NCI-H1092 (cell line): Measurements from ENCODE around the gene LSM14B.

ENCODE experiments used
- DNase-seq: peaks from one replicate; lab custom pipeline; 2025; lab: John Stamatoyannopoulos, UW

The LSM14B gene

GRCh38 chr20:62163986-62164762 lies 41.9 kb downstream of the LSM14B start:
- DNase-seq = no peak

GRCh38 chr20:62164879-62165761 lies 42.8 kb downstream of the LSM14B start:
- DNase-seq = no peak

- DNase-seq = no peak
Observed at GRCh38 chr20:62165762-62166399, 43.6 kb downstream of the LSM14B start.

GRCh38 chr20:62167474-62167873 lies 45.2 kb downstream of the LSM14B start:
- DNase-seq = no peak

GRCh38 chr20:62168061-62168460 lies 45.8 kb downstream of the LSM14B start:
- no peak for DNase-seq

- no peak for DNase-seq
Observed at GRCh38 chr20:62168890-62169435, 46.7 kb downstream of the LSM14B start.

- DNase-seq = no peak
Observed at GRCh38 chr20:62170536-62170935, 48.3 kb downstream of the LSM14B start.

GRCh38 chr20:62171245-62171644 lies 49.0 kb downstream of the LSM14B start:
- no peak for DNase-seq

- no peak for DNase-seq
Observed at GRCh38 chr20:62172666-62173065, 50.4 kb downstream of the LSM14B start.

- no peak for DNase-seq
Observed at GRCh38 chr20:62174021-62174804, 51.9 kb downstream of the LSM14B start.

GRCh38 chr20:62174870-62175624 lies 52.8 kb downstream of the LSM14B start:
- no peak for DNase-seq

GRCh38 chr20:62175711-62176110 lies 53.4 kb downstream of the LSM14B start:
- DNase-seq = no peak

- no peak for DNase-seq
Observed at GRCh38 chr20:62176866-62177265, 54.6 kb downstream of the LSM14B start.

- DNase-seq = no peak
Observed at GRCh38 chr20:62177307-62177706, 55.0 kb downstream of the LSM14B start.

GRCh38 chr20:62178316-62179161 lies 56.3 kb downstream of the LSM14B start:
- DNase-seq = no peak

- DNase-seq = no peak
Observed at GRCh38 chr20:62179162-62179504, 56.9 kb downstream of the LSM14B start.

GRCh38 chr20:62181808-62182207 lies 59.5 kb downstream of the LSM14B start:
- DNase-seq = no peak

GRCh38 chr20:62182469-62183425 lies 60.5 kb downstream of the LSM14B start, which contains the start of gene MTG2:
Gene MTG2 (plus strand): TSS chr20:62183028. CDS start chr20:62193421, 10,393 bp downstream.
- peak; percentile 96 for DNase-seq
